ENCODE measurements around the gene ZNF143.
A peak's percentile ranks its signal among the peaks of the same experiment; 100 is the strongest.

DNA sequence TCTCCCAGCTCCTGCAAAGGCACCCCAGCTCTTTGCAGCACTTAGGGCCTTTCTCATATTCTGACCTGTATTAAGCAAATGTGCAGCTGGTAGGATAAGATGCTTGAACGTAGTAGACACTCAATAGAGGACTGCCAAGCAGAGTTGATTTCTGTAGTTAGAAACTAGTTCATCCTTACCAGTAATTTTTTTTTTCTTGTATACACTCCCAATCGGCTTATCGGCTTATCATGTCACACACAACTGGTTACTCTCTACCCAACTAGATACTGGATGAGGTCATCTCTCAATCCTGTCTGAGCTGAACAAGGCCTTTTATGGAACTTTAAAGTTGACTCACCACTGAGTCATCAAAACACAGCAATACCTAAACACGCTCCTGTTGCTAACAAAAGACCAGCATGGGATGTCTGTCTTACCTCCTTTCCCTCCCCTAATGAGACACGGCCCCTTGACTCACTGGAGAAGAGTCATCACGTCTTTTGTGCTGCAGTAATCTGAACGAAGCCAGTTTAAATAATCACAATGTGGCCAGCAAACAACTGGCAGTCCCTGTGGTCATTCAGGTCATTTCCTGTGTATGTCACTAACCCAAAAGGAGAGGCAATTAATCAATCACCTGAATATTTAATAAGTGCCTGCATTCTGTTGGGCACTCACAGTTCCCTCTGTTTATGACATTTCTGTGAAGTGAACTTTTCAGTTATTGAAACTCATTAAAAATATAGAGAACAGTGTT is 105.2 kb downstream of the ZNF143 start:
- TF ChIP-seq, protein P1, sequence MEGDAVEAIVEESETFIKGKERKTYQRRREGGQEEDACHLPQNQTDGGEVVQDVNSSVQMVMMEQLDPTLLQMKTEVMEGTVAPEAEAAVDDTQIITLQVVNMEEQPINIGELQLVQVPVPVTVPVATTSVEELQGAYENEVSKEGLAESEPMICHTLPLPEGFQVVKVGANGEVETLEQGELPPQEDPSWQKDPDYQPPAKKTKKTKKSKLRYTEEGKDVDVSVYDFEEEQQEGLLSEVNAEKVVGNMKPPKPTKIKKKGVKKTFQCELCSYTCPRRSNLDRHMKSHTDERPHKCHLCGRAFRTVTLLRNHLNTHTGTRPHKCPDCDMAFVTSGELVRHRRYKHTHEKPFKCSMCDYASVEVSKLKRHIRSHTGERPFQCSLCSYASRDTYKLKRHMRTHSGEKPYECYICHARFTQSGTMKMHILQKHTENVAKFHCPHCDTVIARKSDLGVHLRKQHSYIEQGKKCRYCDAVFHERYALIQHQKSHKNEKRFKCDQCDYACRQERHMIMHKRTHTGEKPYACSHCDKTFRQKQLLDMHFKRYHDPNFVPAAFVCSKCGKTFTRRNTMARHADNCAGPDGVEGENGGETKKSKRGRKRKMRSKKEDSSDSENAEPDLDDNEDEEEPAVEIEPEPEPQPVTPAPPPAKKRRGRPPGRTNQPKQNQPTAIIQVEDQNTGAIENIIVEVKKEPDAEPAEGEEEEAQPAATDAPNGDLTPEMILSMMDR (IDR thresholded peaks at IDR 0.05), result no peak
- peak in 1 of 2 donors; percentile 32 for TF ChIP-seq POLR2A (IDR thresholded peaks at IDR 0.05)
